Hepatocyte (in vitro differentiated cells): ENCODE results near the gene DTX1. TPM values are rescaled to one million over a fixed set of nuclear protein-coding genes. Genes with fewer than 3 reads are reported as not detected.

Source experiments
- DNase-seq: peaks from one replicate; pipeline ENCODE4 v3.0.0-alpha.2; 2016; ENCODE audit warnings: low spot score
- H2AFZ ChIP-seq: fragments of 200-600 bp; sonication (generic); 2 replicates; pipeline ENCODE4 v1.6.0; 2016; ENCODE audit warnings: antibody characterized with exemption, mild to moderate bottlenecking
- H3K27ac ChIP-seq: fragments of 200-600 bp; sonication (generic); 2 replicates; pipeline ENCODE4 v1.5.1; 2016; ENCODE audit warnings: mild to moderate bottlenecking
- H3K27me3 ChIP-seq: fragments of 200-600 bp; sonication (generic); 2 replicates; pipeline ENCODE4 v1.6.1; 2016
- H3K36me3 ChIP-seq: fragments of 200-600 bp; sonication (generic); replicated peaks from 2 replicates; pipeline ENCODE4 v1.5.1; 2016; ENCODE audit warnings: low read depth; ENCODE audit not compliant: insufficient read depth
- H3K4me1 ChIP-seq: fragments of 200-600 bp; sonication (generic); 2 replicates; pipeline ENCODE4 v1.5.1; 2016; ENCODE audit warnings: mild to moderate bottlenecking, moderate library complexity; ENCODE audit not compliant: insufficient read depth
- H3K4me2 ChIP-seq: fragments of 200-600 bp; sonication (generic); 2 replicates; pipeline ENCODE4 v1.6.0; 2016
- H3K4me3 ChIP-seq: fragments of 200-600 bp; sonication (generic); 2 replicates; pipeline ENCODE4 v1.5.1; 2016; ENCODE audit warnings: mild to moderate bottlenecking
- H3K79me2 ChIP-seq: fragments of 200-600 bp; sonication (generic); 2 replicates; pipeline ENCODE4 v1.6.0; 2017; ENCODE audit warnings: mild to moderate bottlenecking
- H3K9me2 ChIP-seq: fragments of 200-600 bp; sonication (generic); replicated peaks from 2 replicates; pipeline ENCODE4 v1.6.0; 2017; ENCODE audit warnings: mild to moderate bottlenecking; ENCODE audit not compliant: insufficient read depth
- H3K9me3 ChIP-seq: fragments of 200-600 bp; sonication (generic); 2 replicates; pipeline ENCODE4 v1.5.1; 2016; ENCODE audit warnings: low read depth, mild to moderate bottlenecking
- H4K20me1 ChIP-seq: fragments of 200-600 bp; sonication (generic); 2 replicates; pipeline ENCODE4 v1.6.0; 2016; ENCODE audit warnings: mild to moderate bottlenecking; ENCODE audit not compliant: insufficient read depth, poor library complexity, severe bottlenecking
- CTCF ChIP-seq: fragments of 200-600 bp; sonication (generic); IDR thresholded peaks from 2 replicates; pipeline ENCODE4 v1.5.1; 2016; ENCODE audit warnings: antibody characterized with exemption, mild to moderate bottlenecking; ENCODE audit not compliant: poor library complexity
- EZH2 ChIP-seq: fragments of 200-600 bp; sonication (generic); IDR thresholded peaks from 2 replicates; pipeline ENCODE4 v1.6.1; 2016; ENCODE audit warnings: antibody characterized with exemption, mild to moderate bottlenecking, borderline replicate concordance
- EZH2phosphoT487 ChIP-seq: fragments of 200-600 bp; sonication (generic); IDR thresholded peaks from one replicate; pipeline ENCODE4 v1.6.1; 2018; ENCODE audit warnings: antibody characterized with exemption, mild to moderate bottlenecking, low read depth, moderate library complexity; ENCODE audit not compliant: unreplicated experiment, severe bottlenecking
- WGBS: methylation state at CpG from one replicate; pipeline ENCODE4 v1.1.6; 2016; ENCODE audit warnings: low lambda C conversion rate; ENCODE audit errors: missing lambda C conversion rate; 5-methylcytosine and 5-hydroxymethylcytosine counted together
- polyA plus RNA-seq: library from polyadenylated mRNA; unstranded; fragments of >200 nt; fragmentation: Nextera tagmentation; extraction: Ambion mirVana; gene quantifications from 2 replicates; pipeline ENCODE4 v1.2.1, GENCODE V29; 2016
- total RNA-seq: library from RNA; depleted of rRNA; stranded (reverse); fragments of >200 nt; gene quantifications from 2 replicates; pipeline ENCODE4 v1.2.3, GENCODE V29; 2014

The DTX1 gene
- total and polyA plus RNA-seq, 2 experiments from 2014 or later: 0.47 to 2.3 TPM

- Histone ChIP-seq H3K79me2 (no peaks in the 10 kb centered on the region), H2AFZ (no peak overlapping the region), H3K9me2 (no peaks in the 10 kb centered on the region), H3K9me3 (no peaks in the 10 kb centered on the region), H4K20me1 (no peaks in the 10 kb centered on the region), H3K36me3 (no peaks in the 10 kb centered on the region), H3K27me3 (peaks cover 51% of the 10 kb centered on the region), H3K4me3 (no peak overlapping the region), H3K27ac (no peak overlapping the region), H3K4me1 (no peaks in the 10 kb centered on the region), H3K4me2 (no peak overlapping the region)
- DNase-seq: no peak
- 78% methylated on average over 10 of the region's 10 CpGs for WGBS
- TF ChIP-seq CTCF (no peak), EZH2 (no peak), EZH2phosphoT487 (no peak)
Observed at GRCh38 chr12:113061061-113061694, 4.6 kb downstream of the DTX1 start.

- Histone ChIP-seq H3K4me1 (no peaks in the 10 kb centered on the region), H3K79me2 (no peaks in the 10 kb centered on the region), H3K4me2 (no peak overlapping the region), H3K36me3 (no peaks in the 10 kb centered on the region), H3K27me3 (peaks cover 35% of the 10 kb centered on the region), H4K20me1 (no peaks in the 10 kb centered on the region), H3K9me2 (no peaks in the 10 kb centered on the region), H2AFZ (no peak overlapping the region), H3K9me3 (no peaks in the 10 kb centered on the region), H3K4me3 (no peak overlapping the region), H3K27ac (no peak overlapping the region)
- TF ChIP-seq EZH2 (no peak), CTCF (no peak), EZH2phosphoT487 (no peak)
- no peak for DNase-seq
- WGBS: 66% methylated on average over 23 of the region's 23 CpGs
Observed at GRCh38 chr12:113062502-113063395, 6.2 kb downstream of the DTX1 start.

- Histone ChIP-seq H3K4me1 (no peaks in the 10 kb centered on the region), H3K4me3 (no peak overlapping the region), H4K20me1 (no peaks in the 10 kb centered on the region), H3K27ac (no peak overlapping the region), H3K9me2 (no peaks in the 10 kb centered on the region), H3K27me3 (peaks cover 28% of the 10 kb centered on the region), H3K36me3 (no peaks in the 10 kb centered on the region), H3K9me3 (no peaks in the 10 kb centered on the region), H3K4me2 (no peak overlapping the region), H3K79me2 (no peaks in the 10 kb centered on the region), H2AFZ (no peak overlapping the region)
- 92% methylated on average over 9 of the region's 9 CpGs for WGBS
- no peak for DNase-seq
- TF ChIP-seq EZH2 (no peak), CTCF (no peak), EZH2phosphoT487 (no peak)
Observed at GRCh38 chr12:113063396-113064350, 7.1 kb downstream of the DTX1 start.
